ENCODE results near the gene FOXL3.
"Not testable (repeated sequence)": the region's sequence is repeated elsewhere in the genome, so short reads cannot be mapped to it uniquely, and the experiment has no call there.

FOXL3 gene

DNA sequence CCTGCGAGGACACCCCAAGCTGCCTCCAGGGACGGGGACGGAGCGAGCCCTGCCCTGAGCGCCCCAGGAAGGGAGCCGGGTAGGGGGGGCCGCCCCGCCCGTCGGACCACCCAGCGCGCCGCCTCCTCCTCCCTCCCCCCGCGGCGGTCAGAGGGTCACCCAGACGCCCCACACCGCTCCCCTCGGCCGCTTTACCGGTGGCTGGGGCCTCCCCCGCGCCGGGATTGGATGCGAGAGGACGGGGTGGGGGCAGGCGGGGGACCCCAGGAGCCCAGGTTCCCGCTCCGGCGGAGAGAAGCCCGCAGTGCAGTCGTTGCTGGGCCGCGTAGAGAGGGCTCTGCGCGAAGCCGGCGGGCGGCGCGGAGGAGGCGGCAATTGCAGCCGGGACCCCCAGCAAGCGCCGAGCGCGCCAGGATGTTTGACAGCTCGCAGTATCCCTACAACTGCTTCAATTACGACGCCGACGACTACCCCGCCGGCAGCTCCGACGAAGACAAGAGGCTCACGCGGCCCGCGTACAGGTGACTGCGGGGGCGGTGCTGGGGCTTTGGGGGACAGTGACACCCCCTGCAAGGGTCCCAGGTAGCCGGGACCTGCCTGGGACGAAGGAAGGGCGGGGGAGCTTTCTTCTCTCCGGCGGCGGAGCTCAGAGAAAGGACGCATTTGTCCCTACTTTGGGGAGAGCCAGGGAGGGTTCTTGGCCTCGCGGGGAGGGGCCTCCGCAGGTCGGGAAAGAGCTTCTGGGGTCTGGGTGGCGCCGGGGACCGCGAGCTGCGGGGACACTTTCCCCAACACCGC is at the start of gene FOXL3:
Gene FOXL3, plus strand, starts transcription at position 415 of the 798 bp plus-strand sequence. Its CDS starts 0 bp downstream, at position 415.
- DNase-seq, result no peak

- no peak for DNase-seq
These were observed 49.0 kb upstream of the FOXL3 start for GRCh38 chr7:240887-241421.

- no peak for DNase-seq
These were observed 48.5 kb upstream of the FOXL3 start for GRCh38 chr7:241513-241912.

- DNase-seq, result not testable (repeated sequence)
These were observed 47.0 kb upstream of the FOXL3 start for GRCh38 chr7:242826-243579.

DNA sequence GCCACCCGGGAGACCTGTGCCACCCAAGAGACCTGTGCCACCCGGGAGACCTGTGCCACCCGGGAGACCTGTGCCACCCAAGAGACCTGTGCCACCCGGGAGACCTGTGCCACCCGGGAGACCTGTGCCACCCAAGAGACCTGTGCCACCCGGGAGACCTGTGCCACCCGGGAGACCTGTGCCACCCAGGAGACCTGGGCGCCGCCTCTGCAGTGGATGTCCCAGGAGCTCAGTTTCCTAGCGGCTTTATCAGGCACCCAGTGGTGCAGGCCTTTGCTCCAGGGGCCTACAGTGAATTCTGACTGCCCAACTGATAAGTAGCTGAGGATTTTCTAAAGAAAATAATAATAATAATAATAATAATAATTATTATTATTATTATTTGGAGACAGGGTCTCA is 46.4 kb upstream of the FOXL3 start:
- not testable (repeated sequence) for DNase-seq

GRCh38 chr7:244974-245373 is 45.0 kb upstream of the FOXL3 start:
- no peak for DNase-seq

GRCh38 chr7:245574-246295 is 44.2 kb upstream of the FOXL3 start:
- DNase-seq, result no peak

GRCh38 chr7:246451-246850 is 43.5 kb upstream of the FOXL3 start:
- DNase-seq, result no peak

GRCh38 chr7:247181-247580 is 42.8 kb upstream of the FOXL3 start:
- no peak for DNase-seq

DNA sequence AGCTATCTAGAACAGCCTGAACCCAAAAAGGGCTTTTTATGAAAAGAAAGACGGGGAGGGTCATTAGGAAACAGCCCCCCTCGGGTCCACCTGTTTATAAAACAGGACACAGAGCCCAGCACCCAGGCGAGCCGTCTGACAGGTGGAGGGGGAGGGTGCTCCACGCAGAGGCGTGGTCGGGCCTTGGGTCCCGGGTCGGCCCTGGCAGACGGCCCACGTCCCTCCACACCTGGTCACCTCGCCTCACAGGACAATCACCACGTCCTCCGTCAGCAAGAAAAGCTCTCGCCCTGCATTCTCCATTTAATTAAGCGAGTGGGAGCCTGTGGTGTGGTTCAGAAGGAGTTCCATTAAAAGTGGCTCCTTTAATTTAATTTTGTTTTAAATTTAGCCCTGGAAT is 42.3 kb upstream of the FOXL3 start:
- DNase-seq, result no peak

GRCh38 chr7:248732-249435 is 41.1 kb upstream of the FOXL3 start:
- no peak for DNase-seq

DNA sequence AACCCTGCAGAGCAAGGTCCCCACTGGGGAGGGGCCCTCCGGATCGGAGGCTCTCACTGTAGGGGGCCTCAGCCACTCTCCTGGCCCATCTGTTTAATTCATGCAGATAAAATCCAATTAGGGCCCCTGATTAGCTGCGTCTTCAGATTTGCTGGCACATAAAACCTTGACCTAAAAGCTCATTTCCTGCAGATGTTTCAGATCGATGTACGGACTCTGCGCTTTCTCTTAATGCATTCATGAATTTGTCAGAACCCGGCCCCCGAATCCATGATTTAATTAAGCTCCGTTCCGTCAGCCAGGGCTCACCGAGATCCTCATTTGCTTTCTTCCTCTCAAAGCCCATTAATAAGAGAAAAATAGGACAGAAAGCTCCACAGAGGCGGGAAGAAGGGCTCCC is 40.0 kb upstream of the FOXL3 start:
- DNase-seq, result no peak

- no peak for DNase-seq
These were observed 39.4 kb upstream of the FOXL3 start for GRCh38 chr7:250523-250922.

DNA sequence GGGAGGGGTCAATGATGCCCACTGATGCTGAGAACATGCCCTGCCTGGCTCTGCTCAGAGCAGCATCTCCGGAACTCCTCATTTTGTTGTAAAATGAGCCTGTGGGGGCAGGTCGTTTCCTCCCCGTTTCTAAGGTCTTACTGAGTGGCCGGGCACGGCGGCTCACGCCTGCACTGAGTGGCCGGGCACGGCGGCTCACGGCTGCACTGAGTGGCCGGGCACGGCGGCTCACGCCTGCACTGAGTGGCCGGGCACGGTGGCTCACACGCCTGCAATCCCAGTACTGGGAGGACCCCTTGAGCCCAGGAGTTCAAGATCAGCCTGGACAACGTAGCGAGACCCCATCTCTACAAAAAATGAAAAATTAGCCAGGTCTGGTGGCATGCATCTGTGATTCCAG is 39.0 kb upstream of the FOXL3 start:
- no peak for DNase-seq

DNA sequence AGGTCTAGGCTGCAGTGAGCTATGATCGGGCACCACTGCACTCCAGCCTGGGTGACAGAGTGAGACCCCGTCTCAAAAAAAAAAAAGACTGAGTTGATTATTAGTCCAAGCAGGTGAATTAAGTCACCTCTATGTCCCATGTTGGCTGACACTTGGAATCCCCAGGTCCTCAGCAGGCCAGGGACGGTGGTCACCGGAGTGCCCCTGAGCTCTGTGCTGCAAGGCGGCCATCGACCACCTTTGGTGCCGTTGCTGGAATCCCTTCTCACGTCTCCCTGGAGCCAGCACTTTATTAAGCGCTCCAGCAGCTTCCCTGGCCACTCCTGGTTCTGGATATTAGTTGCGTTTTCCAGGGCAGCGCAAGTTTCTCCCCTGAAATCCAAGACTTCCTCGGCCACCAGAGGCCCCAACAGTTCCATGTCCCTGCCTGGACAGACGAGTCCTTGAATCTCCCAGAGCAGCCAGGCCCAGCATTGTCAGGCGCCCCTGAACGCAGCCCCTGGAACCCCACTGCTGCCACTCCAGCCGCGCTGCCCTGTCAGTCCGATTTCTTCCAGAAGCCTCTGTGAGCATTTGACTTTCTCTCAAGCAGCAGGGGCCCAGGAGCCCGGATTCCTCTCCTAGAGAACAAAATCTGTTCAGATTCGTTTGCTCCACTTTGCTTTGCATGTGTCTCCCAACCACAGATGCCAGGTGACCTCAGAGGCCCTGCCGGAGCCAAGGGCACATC is 38.4 kb upstream of the FOXL3 start:
- DNase-seq, result no peak

GRCh38 chr7:252216-252965 is 37.6 kb upstream of the FOXL3 start:
- DNase-seq, result no peak

DNA sequence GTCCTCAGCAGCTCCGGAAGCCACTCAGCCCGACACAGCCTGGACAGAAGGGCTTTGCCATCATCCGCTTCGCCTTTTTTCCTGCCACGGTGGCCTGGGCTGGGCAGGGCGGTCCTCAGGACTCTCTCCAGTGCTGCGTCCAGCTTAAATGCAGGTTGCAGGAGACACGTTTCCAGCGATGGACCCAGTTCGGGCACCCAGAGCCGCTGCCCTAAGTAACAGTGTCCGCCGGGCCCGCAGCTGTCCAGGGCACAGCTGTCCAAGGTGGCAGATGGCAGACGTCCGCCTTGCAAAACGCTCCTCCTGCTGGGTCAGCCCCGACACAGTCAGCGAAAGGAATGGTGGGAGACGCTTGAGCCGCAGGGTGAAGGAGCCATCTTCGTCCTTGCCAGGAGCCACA is 37.0 kb upstream of the FOXL3 start:
- no peak for DNase-seq

DNA sequence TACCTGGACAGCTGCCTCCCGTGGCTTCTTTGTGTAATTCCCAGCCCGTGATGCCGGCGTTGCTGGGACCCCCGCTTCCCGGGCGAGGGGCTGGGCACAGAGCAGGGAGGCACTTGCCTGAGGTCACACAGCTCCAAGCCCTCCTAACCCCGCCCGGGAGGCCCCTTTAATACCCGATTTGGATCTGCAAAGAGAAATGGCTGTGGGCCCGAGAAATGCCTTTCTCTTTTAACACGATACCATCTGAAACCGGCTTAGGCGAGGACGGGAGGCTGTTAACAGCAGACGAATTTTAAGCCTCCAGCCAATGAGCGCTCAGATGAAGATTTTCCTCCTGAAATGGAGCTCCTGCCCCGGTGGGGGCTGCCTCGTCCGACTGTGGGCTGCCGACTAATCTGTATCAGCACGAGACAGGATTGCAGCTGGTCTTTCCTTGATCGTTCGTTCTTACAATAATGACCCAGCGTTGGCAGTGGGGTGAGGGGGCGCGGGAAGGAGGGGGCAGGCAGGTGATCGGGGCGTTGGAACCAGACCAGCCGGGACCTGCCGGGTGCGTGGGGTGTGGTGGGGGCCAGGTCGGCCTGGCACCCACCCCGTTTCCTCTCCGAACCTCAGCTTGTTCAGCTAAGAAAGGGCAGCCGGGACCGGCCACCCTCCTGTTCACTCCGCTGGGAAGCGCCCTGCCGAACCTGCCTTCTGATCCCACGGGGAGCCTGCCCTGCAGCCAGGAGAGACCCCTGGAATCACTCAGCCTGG is 36.2 kb upstream of the FOXL3 start:
- no peak for DNase-seq

DNA sequence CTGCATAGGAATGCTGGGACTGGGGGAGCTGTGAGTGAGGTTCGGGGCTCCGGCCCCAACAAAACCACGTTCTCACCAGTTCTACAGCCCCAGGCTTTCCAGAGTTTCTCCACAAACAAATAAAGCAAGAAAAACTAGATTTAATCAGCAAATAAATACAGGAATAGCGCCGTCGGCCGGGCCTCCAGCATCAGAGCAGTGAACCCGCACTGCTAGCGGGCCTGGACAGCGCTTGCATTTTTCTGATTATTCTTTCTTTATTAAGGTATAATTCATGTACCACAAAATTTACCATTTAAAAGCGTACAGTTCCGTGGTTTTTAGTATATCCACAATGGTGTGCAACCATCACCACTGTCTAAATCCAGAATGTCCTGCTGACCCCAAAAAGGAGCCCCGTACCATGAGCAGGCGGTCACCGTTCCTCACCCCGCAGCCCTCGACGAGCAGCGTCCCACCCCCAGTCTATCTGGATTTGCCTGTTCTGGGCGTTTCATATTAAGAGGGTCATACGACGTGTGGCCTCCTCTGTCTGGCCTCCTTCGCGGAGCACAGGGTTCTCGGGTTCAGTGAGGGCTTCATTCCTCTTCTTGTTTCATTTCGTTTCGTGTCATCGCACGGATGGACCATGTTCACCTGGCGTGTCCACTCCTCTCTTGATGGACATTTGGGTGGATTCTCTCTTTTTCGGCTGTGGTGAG is 35.5 kb upstream of the FOXL3 start:
- DNase-seq, result no peak

- no peak for DNase-seq
These were observed 34.9 kb upstream of the FOXL3 start for GRCh38 chr7:255038-255435.
